Measurements from ENCODE around the gene C5orf58. TPM values are rescaled to one million over a fixed set of nuclear protein-coding genes. Genes with fewer than 3 reads are reported as not detected.

The C5orf58 gene
- total RNA-seq, 3 donors from 2014 or later = 0.15 to 0.80 TPM; not detected in 1

- Histone ChIP-seq H3K27me3 (no peaks in the 10 kb centered on the region), H3K36me3 (no peaks in the 10 kb centered on the region), H3K9me3 (no peaks in the 10 kb centered on the region), H3K4me1 (no peaks in the 10 kb centered on the region), H3K4me3 (no peak overlapping the region), H3K27ac (peak overlapping the region; percentile 72 to 76)
- intact Hi-C loops (cut with DNase I; ENCODE audit: low total_unique reads) = no loop called here
- peak in 1 of 2 donors; percentile 67 for DNase-seq (ENCODE audit: low spot score in 2 of 2)
- peak in 1 of 3 donors; percentile 39 for TF ChIP-seq POLR2AphosphoS5 (IDR thresholded peaks at IDR 0.05)
- TF ChIP-seq POLR2A (IDR thresholded peaks at IDR 0.05) = no peak
- TF ChIP-seq, protein P1, sequence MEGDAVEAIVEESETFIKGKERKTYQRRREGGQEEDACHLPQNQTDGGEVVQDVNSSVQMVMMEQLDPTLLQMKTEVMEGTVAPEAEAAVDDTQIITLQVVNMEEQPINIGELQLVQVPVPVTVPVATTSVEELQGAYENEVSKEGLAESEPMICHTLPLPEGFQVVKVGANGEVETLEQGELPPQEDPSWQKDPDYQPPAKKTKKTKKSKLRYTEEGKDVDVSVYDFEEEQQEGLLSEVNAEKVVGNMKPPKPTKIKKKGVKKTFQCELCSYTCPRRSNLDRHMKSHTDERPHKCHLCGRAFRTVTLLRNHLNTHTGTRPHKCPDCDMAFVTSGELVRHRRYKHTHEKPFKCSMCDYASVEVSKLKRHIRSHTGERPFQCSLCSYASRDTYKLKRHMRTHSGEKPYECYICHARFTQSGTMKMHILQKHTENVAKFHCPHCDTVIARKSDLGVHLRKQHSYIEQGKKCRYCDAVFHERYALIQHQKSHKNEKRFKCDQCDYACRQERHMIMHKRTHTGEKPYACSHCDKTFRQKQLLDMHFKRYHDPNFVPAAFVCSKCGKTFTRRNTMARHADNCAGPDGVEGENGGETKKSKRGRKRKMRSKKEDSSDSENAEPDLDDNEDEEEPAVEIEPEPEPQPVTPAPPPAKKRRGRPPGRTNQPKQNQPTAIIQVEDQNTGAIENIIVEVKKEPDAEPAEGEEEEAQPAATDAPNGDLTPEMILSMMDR (IDR thresholded peaks at IDR 0.05) = no peak
Measured at GRCh38 chr5:170254056-170254455, 21.3 kb downstream of the C5orf58 start.

DNA sequence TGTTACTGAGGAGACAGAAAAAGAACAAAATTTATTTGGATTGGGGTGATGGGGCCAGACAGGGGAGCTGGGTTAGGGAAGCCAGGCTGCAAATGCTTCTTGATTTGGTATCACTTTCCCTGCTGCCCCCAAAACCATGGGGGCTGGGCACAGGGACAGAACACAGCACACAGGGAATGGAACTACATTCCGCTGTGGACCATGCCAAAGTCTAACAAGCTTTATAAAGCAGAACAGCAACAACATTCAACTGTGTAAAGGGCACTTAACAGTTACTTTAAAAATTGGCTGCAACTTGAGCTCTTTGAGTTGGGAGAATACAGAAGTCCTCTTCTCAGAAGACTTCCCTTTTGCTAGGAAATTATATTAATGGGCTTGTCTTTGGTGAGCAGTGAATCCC is 23.8 kb downstream of the C5orf58 start:
- no peak for DNase-seq (ENCODE audit: low spot score in 2 of 2)
- H3K27me3 ChIP-seq = no peaks in the 10 kb centered on the region
- no peaks in the 10 kb centered on the region for H3K9me3 ChIP-seq
- H3K4me3 ChIP-seq = no peak overlapping the region
- intact Hi-C loops (cut with DNase I; ENCODE audit: low total_unique reads) = no loop called here
- peak overlapping the region in 1 of 2 donors; percentile 19 for H3K27ac ChIP-seq
- H3K36me3 ChIP-seq = no peaks in the 10 kb centered on the region
- no peaks in the 10 kb centered on the region for H3K4me1 ChIP-seq
- no peak for TF ChIP-seq POLR2AphosphoS5 (IDR thresholded peaks at IDR 0.05)
- TF ChIP-seq POLR2A (IDR thresholded peaks at IDR 0.05) = no peak
- TF ChIP-seq, protein P1 (IDR thresholded peaks at IDR 0.05) = no peak

DNA sequence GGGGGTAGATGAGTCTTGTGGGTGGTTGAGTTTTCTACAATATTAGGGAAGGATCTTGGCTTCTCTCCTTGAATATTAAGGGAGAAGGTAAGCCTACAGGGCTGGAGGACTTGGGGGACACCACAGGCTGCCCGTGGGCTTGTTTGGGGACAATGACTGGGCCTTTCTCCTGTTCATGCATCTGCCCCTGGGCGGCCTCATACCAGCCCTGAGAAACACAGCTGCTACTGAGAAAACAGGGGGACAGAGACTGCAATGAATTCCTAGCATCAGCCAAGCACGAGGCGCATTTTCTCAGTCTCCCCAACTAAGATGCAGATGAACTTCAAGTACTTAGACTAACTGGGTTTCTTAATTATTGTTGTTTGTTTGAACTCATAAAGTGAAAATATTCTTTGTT is 24.6 kb downstream of the C5orf58 start:
- intact Hi-C loops (cut with DNase I; ENCODE audit: low total_unique reads) = no loop called here

GRCh38 chr5:170261528-170262043 is 28.8 kb downstream of the C5orf58 start:
- H3K4me1 ChIP-seq = no peaks in the 10 kb centered on the region
- TF ChIP-seq POLR2AphosphoS5 (IDR thresholded peaks at IDR 0.05) = no peak
- TF ChIP-seq, protein P1 (IDR thresholded peaks at IDR 0.05) = no peak
- no peak for TF ChIP-seq POLR2A (IDR thresholded peaks at IDR 0.05)
- no peaks in the 10 kb centered on the region for H3K9me3 ChIP-seq
- no peaks in the 10 kb centered on the region for H3K27me3 ChIP-seq
- no peak overlapping the region for H3K4me3 ChIP-seq
- intact Hi-C loops (cut with DNase I; ENCODE audit: low total_unique reads) = no loop called here
- no peak overlapping the region for H3K27ac ChIP-seq
- no peaks in the 10 kb centered on the region for H3K36me3 ChIP-seq
- DNase-seq (ENCODE audit: low spot score in 2 of 2) = no peak

More for the DNA sequence above, 24.6 kb downstream of the C5orf58 start:
- Histone ChIP-seq H3K27me3 (no peaks in the 10 kb centered on the region), H3K36me3 (no peaks in the 10 kb centered on the region), H3K4me1 (no peaks in the 10 kb centered on the region), H3K27ac (no peak overlapping the region), H3K4me3 (no peak overlapping the region), H3K9me3 (no peaks in the 10 kb centered on the region)
- no peak for DNase-seq (ENCODE audit: low spot score in 2 of 2)
- TF ChIP-seq POLR2AphosphoS5 (IDR thresholded peaks at IDR 0.05) = no peak
- TF ChIP-seq, protein P1 (IDR thresholded peaks at IDR 0.05) = no peak

- intact Hi-C loops (cut with DNase I; ENCODE audit: low total_unique reads) = no loop called here
- Histone ChIP-seq H3K9me3 (no peaks in the 10 kb centered on the region), H3K4me1 (no peaks in the 10 kb centered on the region), H3K36me3 (no peaks in the 10 kb centered on the region), H3K4me3 (no peak overlapping the region), H3K27ac (no peak overlapping the region), H3K27me3 (peaks cover 0 to 6% of the 10 kb centered on the region in 2 donors)
- no peak for DNase-seq (ENCODE audit: low spot score in 2 of 2)
- TF ChIP-seq, protein P1 (IDR thresholded peaks at IDR 0.05) = no peak
- TF ChIP-seq POLR2A (IDR thresholded peaks at IDR 0.05) (no peak), POLR2AphosphoS5 (IDR thresholded peaks at IDR 0.05) (no peak)
Measured at GRCh38 chr5:170262061-170263045, 29.6 kb downstream of the C5orf58 start.
